Measurements from ENCODE around the gene ITGA2B. TPM values are rescaled to one million over a fixed set of nuclear protein-coding genes. Genes with fewer than 3 reads are reported as not detected.

Gene ITGA2B
- total RNA-seq, 1 experiment from 2014 or later: 8.3 TPM

GRCh38 chr17:44338702-44339101 lies 50.7 kb downstream of the ITGA2B start:
- Histone ChIP-seq H3K18ac (ENCODE audit: insufficient read length, low read depth, low read length) (no peak overlapping the region), H3K14ac (ENCODE audit: insufficient read depth, low read length) (no peak overlapping the region), H4K91ac (ENCODE audit: insufficient read length, low read depth, low read length) (no peak overlapping the region), H3K9ac (ENCODE audit: extremely low read depth, insufficient read length, low read length) (no peak overlapping the region), H3K4ac (ENCODE audit: low read depth, low read length) (no peak overlapping the region), H3K27ac (ENCODE audit: insufficient read length, low read depth, low read length) (no peak overlapping the region), H3K79me1 (ENCODE audit: insufficient read depth, low read depth, low read length, poor library complexity, severe bottlenecking) (no peaks in the 10 kb centered on the region), H3T11ph (ENCODE audit: low read length) (no peak overlapping the region), H2BK12ac (ENCODE audit: insufficient read length, low read depth, low read length) (no peak overlapping the region), H2BK20ac (ENCODE audit: low read depth, low read length, poor library complexity, severe bottlenecking) (no peak overlapping the region), H4K20me1 (ENCODE audit: control insufficient read depth, insufficient read depth, insufficient read length) (no peaks in the 10 kb centered on the region), H3K23ac (ENCODE audit: insufficient read length, low read depth, low read length) (no peak overlapping the region), H4K5ac (ENCODE audit: insufficient read length, low read depth, low read length) (no peak overlapping the region), H3K56ac (ENCODE audit: insufficient read length, low read depth, low read length) (no peak overlapping the region), H2BK5ac (ENCODE audit: insufficient read length, low read length) (no peak overlapping the region), H3K79me2 (ENCODE audit: insufficient read depth, low read length) (no peaks in the 10 kb centered on the region), H3K4me2 (ENCODE audit: insufficient read depth, insufficient read length, low read length) (no peak overlapping the region), H4K8ac (replicated peaks; ENCODE audit: insufficient read length, low read depth, low read length) (no peak overlapping the region), H2AK5ac (ENCODE audit: insufficient read length, low read length) (no peak overlapping the region), H2AFZ (ENCODE audit: low read length) (no peak overlapping the region), H2BK120ac (ENCODE audit: low read depth, low read length, poor library complexity, severe bottlenecking) (no peak overlapping the region), H3K9me3 (ENCODE audit: control insufficient read depth, low read depth, low read length) (no peaks in the 10 kb centered on the region), H2BK15ac (ENCODE audit: low read depth, low read length) (no peak overlapping the region), H3K27me3 (ENCODE audit: insufficient read depth, low read length) (no peaks in the 10 kb centered on the region), H3K23me2 (ENCODE audit: insufficient read length, low read depth, low read length, poor library complexity, severe bottlenecking) (no peaks in the 10 kb centered on the region), H3K4me1 (ENCODE audit: insufficient read depth, low read length) (no peaks in the 10 kb centered on the region)
- Mint-ChIP-seq H3K4me3 (no peak overlapping the region), H3K27me3 (ENCODE audit: low read depth) (peaks cover 29% of the 10 kb centered on the region), H3K27ac (no peak overlapping the region), H3K36me3 (ENCODE audit: insufficient read depth in 1 of 3, low read depth in 3 of 3) (no peaks in the 10 kb centered on the region), H3K4me1 (peaks cover 9% of the 10 kb centered on the region in 2 experiments), H3K9me3 (no peaks in the 10 kb centered on the region)
- no CpG with 5 or more reads among the region's 6 CpGs for WGBS (ENCODE audit: extremely low coverage, insufficient read length, low lambda C conversion rate)
- TF ChIP-seq CTCF (conservative IDR thresholded peaks at IDR 0.05): no peak
- DNase-seq: peak; percentile 33

Data from H9 (cell line).